Vagina (tissue), 2 donors: Measurements from ENCODE around the gene DMRTB1.
"Not testable (repeated sequence)": the region's sequence is repeated elsewhere in the genome, so short reads cannot be mapped to it uniquely, and the experiment has no call there.

Experiments
- CTCF ChIP-seq, 3 experiments: fragments of 450-650 bp in 2 of 3; fragments of 200-600 bp in 1 of 3; sonication (generic) in 1 of 3; IDR thresholded peaks; one replicate each; pipeline ENCODE4 v1.5.1; 2017 to 2019; ENCODE audit warnings: antibody characterized with exemption in 3 of 3, mild to moderate bottlenecking in 2 of 3, moderate library complexity in 2 of 3
- POLR2A ChIP-seq, 2 donors: fragments of 450-650 bp; IDR thresholded peaks; one replicate each; pipeline ENCODE4 v1.6.1; 2017; ENCODE audit warnings: antibody characterized with exemption in 2 of 2, mild to moderate bottlenecking in 2 of 2, moderate library complexity in 2 of 2

GRCh38 chr1:53434405-53435007 lies 24.7 kb upstream of the DMRTB1 start:
- TF ChIP-seq CTCF, POLR2A (IDR thresholded peaks at IDR 0.05): not testable (repeated sequence)
